Activated CD4-positive, CD25-positive, alpha-beta regulatory T cell treated with anti-CD3 and anti-CD28 coated beads, Interleukin-2, amount 50 U/mL, for 16 hours (primary cell): ENCODE measurements around the gene CCL17.
"Not testable (repeated sequence)": the region's sequence is repeated elsewhere in the genome, so short reads cannot be mapped to it uniquely, and the experiment has no call there.

ENCODE experiments used
- DNase-seq: peaks from one replicate; pipeline ENCODE4 v3.0.0-alpha.2; 2020; ENCODE audit warnings: low read depth, low spot score

Gene CCL17

DNA sequence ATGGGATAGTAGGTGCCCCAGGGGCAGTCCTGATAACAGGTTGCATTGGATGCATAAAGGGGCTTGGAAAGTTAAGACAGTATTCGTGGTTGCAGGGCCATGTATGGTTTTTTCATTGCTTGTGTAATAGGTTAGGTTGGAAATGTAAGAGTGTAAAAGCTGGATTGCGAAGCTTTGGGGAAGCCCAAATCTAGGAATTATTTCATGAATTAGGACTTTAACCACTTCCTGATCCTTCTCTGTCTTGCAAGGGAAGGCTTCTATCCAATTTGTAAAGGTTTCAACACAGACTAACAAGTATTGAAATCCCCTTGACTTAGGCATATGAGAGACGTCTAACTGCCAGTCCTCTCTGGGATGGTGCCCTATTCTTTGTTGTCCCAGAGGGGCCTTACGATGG lies 7.8 kb upstream of the CCL17 start:
- DNase-seq, result no peak

DNA sequence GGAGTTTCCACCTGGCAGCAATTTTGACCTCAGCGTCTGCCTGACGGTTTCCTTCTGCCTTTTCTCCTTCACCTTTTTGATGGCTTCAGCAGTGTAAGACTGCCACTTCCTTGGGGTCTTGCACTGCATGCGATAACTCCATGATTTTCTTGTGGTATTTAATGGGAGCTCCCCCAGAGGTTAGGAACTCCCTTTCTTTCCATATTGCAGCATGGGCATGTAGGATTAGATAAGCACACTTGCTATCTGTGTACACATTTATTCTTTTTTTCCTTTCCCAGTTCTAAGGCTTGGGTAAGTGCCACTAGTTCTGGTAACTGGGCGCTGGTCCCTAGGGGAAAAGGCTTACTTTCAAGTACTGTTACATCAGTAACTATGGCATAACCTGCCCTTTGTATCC lies 7.1 kb upstream of the CCL17 start:
- not testable (repeated sequence) for DNase-seq

- no peak for DNase-seq
These were observed 2.5 kb upstream of the CCL17 start for GRCh38 chr16:57401943-57402640.

GRCh38 chr16:57405097-57405496 lies 530 bp downstream of the CCL17 start:
- DNase-seq, result no peak

- DNase-seq, result no peak
These were observed 2.3 kb downstream of the CCL17 start for GRCh38 chr16:57406881-57407280.

- no peak for DNase-seq
These were observed 3.2 kb downstream of the CCL17 start for GRCh38 chr16:57407521-57408353.

- no peak for DNase-seq
These were observed 4.5 kb downstream of the CCL17 start for GRCh38 chr16:57409065-57409464.

GRCh38 chr16:57409870-57410587 lies 5.5 kb downstream of the CCL17 start:
- no peak for DNase-seq

GRCh38 chr16:57411362-57411976 lies 6.9 kb downstream of the CCL17 start:
- no peak for DNase-seq

DNA sequence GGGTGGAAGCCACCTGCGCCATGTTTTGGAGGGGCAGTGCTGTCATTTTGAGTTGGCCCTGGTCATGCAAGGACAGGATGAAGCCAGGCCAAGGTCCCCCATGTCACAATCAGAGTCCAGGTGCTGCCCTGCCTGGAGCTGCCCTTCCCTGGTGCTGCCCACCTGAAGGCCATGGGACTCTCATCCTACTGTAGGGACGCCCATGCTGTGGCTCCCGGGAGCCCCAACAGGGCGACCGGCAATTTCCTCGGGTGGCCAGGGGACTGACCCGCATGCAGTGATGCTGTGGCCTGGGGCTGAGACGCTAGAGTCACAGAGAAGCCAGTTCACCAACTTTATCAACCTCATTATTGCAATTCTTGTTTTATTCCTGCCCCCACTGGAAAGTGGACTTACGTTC lies 8.0 kb downstream of the CCL17 start:
- DNase-seq, result no peak

- DNase-seq, result no peak
These were observed 8.7 kb downstream of the CCL17 start for GRCh38 chr16:57413301-57413730.

DNA sequence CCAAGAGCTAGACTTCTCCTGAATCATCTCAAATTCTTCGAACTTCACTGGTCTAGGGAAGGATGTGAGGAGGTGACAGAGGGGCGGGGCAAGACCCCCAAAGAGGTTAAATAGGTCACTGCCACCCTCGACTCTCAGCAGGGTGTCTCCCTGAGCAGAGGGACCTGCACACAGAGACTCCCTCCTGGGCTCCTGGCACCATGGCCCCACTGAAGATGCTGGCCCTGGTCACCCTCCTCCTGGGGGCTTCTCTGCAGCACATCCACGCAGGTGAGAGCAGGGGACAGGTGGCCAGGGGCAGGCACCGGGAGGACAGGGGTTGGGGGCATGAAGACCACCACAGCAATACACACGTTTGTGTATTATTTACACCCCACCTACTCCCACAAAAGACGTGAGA lies 9.2 kb downstream of the CCL17 start:
- DNase-seq, result no peak

- no peak for DNase-seq
These were observed 11.5 kb downstream of the CCL17 start for GRCh38 chr16:57416084-57416483.

DNA sequence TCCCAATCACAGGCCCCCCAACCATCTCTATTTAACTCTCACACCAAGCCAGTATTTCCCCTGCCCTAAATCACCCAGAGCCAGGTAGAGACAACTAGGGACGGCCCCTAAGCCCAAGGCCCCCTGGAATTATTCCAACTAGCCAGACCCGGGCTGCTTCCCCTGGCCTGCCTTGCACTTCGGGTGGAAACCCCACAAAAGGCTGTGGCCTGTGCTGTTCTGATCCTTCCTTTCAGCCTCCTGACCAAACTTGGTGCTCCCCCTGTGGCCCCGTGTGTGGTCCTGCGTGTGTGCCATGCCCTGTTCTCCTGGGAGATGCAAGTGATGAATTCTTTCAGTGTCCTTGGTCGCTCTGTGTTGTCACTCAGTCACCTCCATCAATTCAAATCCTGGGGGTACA lies 14.9 kb downstream of the CCL17 start:
- DNase-seq, result no peak

DNA sequence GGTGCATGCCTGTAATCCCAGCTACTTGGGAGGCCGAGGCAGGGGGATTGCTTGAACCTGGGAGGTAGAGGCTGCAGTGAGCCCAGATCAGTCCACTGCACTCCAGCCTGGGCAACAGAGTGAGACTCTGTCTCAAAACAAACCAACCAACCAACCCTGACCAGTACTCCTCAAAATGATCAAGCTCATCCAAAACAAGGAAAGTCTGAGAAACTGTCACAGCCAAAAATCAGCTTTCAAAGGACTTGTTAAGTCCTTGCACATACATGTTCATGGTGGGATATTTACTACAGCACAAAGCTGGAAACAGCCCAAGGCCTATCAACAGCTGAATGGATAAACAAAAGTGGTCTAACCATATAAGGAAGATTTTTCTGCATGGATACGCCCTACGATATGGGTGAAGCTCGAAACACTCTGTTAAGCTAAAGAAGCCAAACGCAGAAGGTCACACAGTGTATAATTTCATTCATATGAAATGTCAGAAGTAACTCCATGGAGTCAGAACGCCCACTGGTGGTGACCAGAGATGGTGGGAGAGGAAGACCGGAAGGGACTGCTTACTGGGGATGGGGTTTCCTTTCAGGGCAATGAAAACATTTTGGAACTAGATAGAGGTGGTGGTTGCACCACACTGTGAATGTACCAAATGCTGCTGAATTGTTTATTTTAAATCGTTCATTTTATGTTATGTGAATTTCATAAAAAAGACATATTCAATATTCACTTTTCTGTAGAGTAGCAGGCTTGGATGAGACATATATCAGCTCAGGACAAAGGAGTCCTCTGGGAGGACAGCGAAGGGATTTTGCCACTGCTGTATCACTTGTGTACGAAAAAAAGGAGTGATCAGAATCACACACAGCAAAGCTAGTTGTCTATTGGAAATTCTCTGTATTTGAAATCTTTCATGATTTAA lies 17.7 kb downstream of the CCL17 start:
- DNase-seq, result no peak

DNA sequence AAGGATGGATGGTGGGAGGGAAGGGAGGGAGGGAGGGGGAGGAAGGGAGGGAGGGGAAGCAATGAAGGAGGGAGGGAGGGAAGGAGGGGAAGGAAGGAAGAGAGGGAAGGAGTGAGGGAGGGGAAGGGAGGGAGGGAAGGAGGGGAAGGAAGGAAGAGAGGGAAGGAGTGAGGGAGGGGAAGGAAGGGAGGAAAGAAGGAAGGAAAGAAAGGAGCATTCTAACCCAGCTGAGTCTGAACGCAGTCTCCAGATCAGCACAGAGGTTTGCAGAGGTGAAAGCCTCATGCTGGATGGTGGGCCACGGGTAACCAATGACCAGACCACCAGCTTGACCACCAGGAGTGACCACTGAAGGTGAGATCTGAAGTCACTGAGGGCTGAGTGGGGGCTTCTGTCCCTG lies 18.6 kb downstream of the CCL17 start:
- DNase-seq, result no peak

DNA sequence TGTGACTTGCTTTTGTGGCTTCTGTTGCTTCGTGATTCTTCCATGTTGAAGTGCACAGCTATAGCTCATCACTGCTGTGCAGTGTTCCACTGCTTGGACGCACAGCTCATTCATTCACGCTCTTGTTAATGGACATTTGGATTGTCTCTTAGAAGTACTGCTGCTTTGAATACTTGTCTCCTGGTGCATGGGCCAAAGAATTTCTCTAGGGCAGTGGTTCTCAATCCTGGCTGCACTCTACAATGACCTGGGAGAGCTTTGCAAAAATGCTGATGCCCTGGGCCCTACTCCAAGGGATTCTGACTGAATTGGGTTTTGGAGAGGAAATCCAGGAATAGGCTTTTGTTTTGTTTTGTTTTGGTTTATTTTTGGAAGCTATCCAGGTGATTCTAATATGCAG lies 20.0 kb downstream of the CCL17 start:
- no peak for DNase-seq

DNA sequence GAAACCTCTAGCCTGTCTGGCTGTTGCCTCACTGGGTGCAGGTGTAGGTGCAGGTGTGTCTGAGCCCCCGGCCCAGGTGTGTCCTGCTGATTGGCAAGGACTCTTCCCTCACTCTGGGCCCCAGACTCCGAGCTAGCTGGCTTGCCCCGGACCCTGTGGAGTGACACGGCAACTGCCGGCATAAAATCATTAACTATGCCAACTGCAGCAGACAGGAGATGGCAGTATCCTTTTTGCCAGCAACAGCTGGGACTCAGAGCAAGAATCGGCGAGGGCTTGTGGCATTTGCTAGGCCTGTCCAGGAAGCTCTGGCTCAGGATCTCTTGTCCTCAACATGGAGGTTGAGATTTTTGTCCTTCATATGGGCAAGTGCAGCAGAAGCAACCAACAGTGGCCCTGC lies 21.8 kb downstream of the CCL17 start:
- no peak for DNase-seq

GRCh38 chr16:57427307-57427706 lies 22.7 kb downstream of the CCL17 start:
- DNase-seq, result no peak

GRCh38 chr16:57427824-57428223 lies 23.3 kb downstream of the CCL17 start:
- DNase-seq, result no peak

DNA sequence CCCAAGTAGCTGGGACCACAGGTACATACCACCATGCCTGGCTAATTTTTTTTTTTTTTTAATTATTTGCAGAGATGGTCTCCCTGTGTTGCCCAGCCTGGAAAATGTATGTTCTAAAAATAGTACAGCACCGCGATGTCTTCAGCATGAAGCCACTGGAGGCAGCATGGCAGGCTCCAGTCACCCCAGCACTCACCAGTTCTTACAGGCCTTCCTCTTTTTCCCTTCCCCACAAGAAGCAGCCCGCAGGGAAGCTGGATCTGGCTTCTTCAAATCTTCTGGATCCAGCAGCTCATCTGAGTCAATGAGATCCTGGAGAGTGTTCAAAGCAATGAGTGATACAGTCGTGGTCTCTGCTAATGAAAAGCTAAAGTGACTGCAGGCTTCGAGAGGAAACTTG lies 26.4 kb downstream of the CCL17 start:
- DNase-seq, result no peak
